WTC11 (cell line): ENCODE measurements around the gene EIF1B.

ENCODE experiments used
- ATF2 ChIP-seq: sonication (generic); formaldehyde crosslinking; IDR thresholded peaks from 2 replicates; pipeline ENCODE4 v1.8.1; 2022; ENCODE audit warnings: low read depth, missing genetic modification reagents, borderline replicate concordance
- ATF3 ChIP-seq: sonication (generic); formaldehyde crosslinking; conservative IDR thresholded peaks from 2 replicates; pipeline ENCODE4 v1.8.1; 2022; ENCODE audit warnings: mild to moderate bottlenecking, missing genetic modification reagents
- CREB1 ChIP-seq: sonication (generic); formaldehyde crosslinking; IDR thresholded peaks from 2 replicates; pipeline ENCODE4 v1.8.0; 2023; ENCODE audit warnings: mild to moderate bottlenecking, missing genetic modification reagents
- CTCF ChIP-seq: fragments of 200-600 bp; IDR thresholded peaks from 2 replicates; pipeline ENCODE4 v1.8.0; 2022; ENCODE audit warnings: antibody characterized with exemption
- GTF2I ChIP-seq: fragments of 250-450 bp; sonication (Bioruptor Pico); conservative IDR thresholded peaks from 2 replicates; pipeline ENCODE4 v1.4.0; 2021; ENCODE audit warnings: mild to moderate bottlenecking
- ZNF138 ChIP-seq: sonication (generic); formaldehyde crosslinking; conservative IDR thresholded peaks from 2 replicates; pipeline ENCODE4 v1.8.1; 2022; ENCODE audit warnings: mild to moderate bottlenecking, moderate library complexity, missing genetic modification reagents
- ZNF281 ChIP-seq: sonication (generic); formaldehyde crosslinking; IDR thresholded peaks from 2 replicates; pipeline ENCODE4 v1.8.0; 2023; ENCODE audit warnings: mild to moderate bottlenecking, missing genetic modification reagents
- ZNF396 ChIP-seq: fragments of 250-450 bp; sonication (Bioruptor Pico); IDR thresholded peaks from 2 replicates; pipeline ENCODE4 v1.8.0; 2021; ENCODE audit warnings: mild to moderate bottlenecking, moderate library complexity, borderline replicate concordance

- TF ChIP-seq CTCF (no peak), ZNF281 (no peak), ATF2 (CRISPR knock-in tag) (no peak), ZNF396 (CRISPR knock-in tag) (no peak), ATF3 (CRISPR knock-in tag) (no peak), GTF2I (CRISPR knock-in tag) (no peak), ZNF138 (CRISPR knock-in tag) (no peak), CREB1 (CRISPR knock-in tag) (no peak)
These were observed 32.2 kb downstream of the EIF1B start for GRCh38 chr3:40341671-40342070.
